DMS53 treated with DMSO at 0.1 percent for 48 hours (cell line): ENCODE data around the gene CDCA4.

ENCODE experiments used
- DNase-seq: peaks from one replicate; lab custom pipeline; 2025; ENCODE audit not compliant: unreplicated experiment; lab: John Stamatoyannopoulos, UW

The CDCA4 gene

DNA sequence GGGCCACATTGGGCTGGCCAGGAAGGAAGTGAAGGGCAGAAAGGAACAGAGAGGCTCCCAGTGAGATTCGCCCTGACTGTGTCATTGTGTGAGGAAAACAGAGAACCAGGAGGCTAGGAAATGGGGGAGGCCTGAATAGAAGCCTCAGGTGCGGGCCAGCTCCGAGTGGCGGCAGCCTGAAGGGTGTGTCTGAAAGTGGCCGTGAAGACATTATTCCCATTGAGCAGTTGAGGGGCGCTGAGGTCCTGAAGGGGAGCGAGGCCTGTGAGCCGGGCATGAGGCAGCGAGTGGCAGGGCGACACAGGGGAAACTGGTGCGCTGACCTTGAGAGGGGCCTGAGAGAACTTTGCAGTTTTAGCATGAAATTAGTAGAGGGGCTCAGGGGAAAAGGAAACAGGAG lies 28.4 kb downstream of the CDCA4 start:
- DNase-seq = no peak

DNA sequence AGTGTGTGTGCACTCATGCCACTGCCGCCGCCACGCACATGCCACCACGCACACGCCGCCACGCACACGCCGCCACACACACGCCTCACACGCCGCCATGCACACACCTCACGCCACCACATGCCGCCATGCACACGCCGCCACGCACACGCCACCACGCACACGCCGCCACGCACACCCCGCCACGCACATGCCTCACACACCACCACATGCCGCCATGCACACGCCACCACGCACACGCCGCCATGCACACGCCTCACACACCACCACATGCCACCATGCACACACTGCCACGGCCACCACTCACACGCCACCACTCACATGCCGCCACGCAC lies 29.0 kb downstream of the CDCA4 start:
- no peak for DNase-seq

DNA sequence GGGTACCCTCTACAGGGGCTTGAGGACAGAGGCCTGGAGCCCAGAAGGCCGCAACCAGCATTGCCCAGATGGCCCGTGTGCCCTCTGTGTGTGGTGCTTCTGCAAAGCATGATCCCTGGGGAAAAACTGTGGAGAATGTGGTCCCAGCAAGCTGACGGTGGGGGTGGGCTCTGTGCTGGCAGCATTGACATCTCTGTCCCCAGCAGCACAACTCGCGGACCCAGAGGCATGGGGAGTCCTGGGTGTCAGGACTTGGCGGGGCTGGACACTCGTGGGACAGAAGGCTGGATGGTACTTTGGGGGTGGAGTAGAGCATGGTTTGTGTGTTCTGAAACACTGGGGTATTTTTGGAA lies 31.0 kb downstream of the CDCA4 start:
- DNase-seq = no peak

DNA sequence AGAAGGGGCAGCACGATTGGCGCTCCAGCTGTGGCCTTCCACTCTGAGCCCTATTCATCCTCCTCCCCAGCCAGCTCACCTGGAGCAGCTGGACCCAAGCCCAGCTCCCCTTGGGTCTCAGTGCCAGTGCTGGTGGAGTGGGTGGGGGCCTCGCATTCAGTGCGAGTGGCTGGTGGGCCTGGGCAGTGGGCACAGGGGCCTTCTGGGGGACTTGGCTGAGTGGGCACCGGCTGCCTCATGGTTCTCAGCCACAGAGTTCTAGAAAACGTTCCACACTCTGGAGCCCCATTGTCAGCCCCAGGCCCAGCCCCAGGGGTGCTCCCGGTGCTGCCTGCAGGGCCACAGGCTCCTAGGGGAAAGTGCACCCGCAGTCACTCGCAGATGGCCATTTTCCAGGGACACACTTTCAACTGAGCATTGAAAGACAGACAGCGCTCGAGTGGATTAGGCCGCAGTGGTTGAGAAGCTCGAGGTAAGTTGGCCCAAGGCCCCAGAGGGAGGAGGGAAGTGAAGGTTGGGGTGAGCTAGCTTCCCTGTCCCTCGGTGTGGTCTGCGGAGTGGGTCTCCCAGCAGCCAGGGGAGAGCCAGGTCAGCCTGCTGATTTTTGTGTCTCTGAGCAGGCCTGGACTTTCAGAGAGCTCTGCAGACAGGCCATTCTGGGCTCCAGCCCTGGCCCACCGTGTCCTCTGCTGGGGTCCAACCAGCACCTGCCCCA lies 31.5 kb downstream of the CDCA4 start:
- DNase-seq = no peak

DNA sequence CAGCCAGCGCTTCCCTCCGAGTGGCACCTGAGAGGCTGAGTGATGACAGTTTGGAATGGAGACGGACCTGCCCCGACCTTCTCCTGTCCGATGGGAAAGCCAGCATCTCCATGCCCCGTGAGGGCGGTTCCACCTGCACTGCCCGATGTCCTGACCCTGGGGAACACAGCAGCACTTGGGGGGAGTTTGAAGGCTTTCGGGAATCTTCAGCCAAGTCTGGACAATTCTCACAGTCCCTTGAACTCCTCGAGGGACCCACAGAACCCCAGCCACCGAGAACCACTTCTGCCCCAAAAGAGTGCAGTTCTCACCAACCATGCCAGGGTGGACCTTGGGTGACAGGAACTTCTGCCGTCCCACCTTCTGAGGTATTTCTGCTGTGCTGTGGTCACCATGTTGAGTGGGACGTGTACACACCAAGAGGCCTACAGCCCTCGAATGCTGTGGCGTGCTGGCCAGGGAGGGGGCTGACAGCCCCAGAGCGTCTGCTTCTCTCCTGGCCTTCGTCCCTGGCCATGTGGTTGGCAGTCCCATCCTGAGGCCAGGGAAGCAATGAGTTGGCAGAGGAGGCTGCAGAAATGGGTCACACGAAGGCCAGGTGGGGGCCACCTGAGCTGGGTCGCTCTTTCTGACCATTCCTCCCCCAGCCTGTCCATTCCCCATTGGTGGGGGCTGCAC lies 34.3 kb downstream of the CDCA4 start:
- no peak for DNase-seq

DNA sequence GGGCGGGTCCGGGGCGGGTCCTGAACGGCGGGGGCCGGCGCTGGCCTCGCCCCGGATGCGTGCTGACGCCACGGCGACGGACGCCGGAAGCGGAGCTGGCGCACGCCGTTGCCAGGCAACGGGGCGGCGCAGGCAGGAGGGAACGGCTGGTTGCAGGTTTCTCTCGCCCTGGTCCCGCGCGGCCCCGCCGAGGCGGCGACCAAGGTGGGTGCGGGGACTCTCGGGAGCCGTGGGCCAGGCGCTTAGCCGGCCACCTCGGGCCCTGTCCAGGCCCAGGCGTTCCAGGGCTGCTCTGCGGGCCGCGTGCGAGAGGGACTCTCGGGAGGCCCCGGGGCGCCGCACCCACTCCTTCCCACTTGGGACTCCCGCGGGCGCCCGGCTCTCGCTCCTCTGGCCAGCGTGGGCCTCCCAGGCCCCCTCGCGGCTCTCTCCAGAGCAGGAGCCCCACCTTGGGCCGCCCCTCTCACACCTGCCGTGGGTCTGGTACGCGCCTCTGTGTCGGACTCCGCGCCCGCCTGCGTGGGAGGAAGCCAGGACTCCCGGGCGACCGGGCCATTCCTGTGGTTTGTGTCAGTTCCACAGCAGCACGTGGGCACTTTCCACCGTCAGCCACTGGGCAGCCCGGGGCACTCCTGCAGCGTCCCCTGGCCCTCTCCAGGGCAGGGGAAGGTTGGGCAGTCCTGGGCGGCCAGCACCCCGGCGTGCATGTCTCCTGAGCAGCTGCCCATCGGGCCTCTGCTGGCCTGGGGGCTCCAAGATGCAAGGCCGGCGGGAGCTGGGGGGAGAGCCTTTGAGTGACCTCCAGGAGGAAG lies 35.0 kb downstream of the CDCA4 start, which contains the start of gene CLBA1:
TSS of gene CLBA1 (plus strand) at position 114 of the 812 bp plus-strand sequence. CDS start at position 758, 644 bp downstream.
- peak; percentile 31 for DNase-seq

DNA sequence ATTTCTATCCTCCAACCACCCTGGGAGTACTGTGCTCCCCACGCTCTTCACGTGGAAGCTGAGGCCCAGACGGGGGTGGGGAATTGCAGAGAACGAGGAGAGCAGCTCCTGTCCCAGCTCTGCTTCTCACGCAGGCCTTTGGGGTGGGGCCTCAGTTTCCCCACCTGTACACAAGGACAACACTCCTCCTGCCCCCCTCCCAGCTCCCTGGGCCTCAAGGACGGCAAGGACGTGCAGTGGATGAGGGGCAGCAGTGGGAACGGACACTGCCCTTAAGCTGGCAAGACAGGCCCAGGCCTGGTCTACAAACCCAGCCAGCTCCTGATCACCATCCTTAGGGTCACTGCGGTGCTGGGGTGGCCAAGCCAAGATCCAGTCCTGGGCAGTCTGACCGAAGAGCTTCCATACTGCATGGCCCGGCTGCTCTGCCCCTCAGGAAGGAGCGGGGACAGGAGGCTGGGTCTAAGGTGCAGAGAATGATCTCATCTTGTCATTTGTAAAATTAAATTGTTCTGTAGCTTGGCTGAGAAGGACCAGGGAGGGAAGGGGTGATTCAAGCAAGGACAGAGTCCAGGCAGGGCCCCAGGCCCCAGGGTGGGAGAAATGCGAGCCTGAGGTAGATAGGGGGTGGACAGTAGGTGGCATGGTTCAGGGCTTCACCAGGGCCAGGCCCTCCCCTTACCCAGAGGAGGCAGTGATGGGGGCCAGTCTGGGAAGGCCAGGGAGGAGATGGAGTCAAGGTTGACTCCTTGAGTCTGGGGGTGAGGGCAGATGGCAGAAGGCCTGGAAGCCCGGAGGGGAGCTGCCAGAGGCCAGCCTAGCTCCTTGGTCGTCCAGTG lies 36.6 kb downstream of the CDCA4 start:
- DNase-seq = no peak

DNA sequence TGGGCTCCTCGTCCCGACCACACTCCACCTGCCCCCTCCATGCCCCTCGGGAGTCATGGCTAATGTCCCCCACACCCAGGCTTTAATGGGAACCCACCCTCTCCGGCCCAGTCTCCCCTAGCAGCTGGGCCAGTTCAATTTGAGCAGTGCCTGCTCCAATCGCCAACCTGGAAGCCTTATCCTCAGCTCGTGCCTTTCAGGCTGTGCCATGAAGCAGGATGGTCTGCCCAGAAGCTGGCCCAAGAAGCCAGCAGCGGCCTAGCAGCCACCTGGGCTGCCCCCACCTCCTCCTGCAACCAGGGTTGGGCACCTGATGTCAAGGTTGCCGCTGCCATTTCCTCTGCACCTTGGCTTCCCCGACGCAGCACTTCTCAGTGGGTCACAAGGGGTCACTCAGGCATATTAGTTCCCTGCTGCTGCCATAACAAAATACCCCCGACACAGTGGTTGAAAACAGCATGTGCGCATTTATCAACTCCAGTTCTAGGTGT lies 37.6 kb downstream of the CDCA4 start:
- no peak for DNase-seq

DNA sequence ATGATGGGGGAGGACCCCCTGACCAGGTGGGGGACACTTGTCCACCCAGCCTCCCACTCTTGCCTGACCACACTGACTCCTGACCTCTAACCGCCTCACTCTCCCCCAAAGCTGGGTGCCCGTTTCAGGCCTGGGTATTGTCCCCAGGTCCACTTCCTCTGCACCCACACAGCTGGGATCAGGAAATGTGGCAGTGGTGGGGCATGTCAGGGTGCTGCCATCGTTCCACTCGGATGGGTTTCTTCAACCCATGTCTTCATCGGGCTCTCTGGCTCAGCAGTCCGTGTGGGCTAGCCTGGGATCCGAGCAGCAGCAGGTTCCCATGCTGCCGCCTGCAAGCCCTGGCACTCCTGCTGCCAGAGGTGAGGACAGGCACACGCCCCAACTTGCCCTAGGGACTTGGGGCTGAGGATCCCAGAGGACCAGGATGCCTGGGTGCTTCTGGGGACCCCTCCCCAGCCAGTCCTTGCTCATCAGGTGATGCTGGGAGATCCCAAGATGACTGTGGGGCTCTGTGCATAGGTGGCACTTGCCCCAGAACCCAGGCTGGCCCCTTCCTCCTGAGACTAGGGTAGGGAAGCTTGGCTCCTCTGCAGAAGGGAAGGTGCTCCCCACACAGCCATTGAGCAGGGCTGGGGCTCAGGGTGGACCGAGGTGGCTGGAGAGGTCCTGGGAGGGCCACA lies 38.2 kb downstream of the CDCA4 start:
- DNase-seq = no peak

DNA sequence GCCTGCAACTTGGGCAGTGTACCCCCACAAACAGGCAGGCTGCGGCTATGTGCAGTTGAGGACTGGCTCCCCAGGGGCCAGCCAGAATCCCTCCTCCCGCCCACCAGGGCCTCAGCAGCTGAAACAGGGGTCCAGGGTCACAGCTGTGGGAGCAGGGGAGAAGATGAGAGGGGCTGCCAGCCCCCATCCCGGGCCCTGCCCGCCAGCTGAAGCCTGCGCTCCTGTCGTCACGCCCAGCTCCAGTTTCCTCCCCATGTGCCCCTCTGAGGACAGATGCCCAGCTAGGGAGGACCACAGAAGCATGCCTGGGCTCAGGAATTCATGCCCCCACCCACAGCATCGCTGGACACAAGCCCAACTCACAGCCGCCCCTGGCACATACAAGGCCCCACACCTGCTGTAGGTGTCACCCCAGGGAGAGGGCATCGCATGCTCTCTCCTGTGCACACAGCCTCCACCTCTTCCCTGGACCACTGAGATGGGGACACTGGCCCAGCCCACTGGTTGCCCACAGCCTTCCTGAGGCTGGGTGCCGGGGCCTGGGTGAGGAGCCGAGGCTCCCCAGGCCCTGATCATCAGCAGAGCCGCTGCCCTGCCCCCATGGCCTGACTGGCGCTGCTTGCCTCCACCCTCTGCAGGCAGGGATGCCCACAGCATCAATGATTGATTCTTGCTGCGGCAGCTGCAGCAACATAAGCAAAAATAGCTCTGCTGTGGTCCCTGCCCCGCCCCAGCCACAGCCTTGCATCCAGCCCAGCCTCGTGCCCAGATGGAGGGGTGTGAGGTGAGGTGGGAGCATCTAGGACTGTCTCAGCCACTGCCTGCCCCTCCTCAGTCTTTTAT lies 39.0 kb downstream of the CDCA4 start:
- DNase-seq = no peak

DNA sequence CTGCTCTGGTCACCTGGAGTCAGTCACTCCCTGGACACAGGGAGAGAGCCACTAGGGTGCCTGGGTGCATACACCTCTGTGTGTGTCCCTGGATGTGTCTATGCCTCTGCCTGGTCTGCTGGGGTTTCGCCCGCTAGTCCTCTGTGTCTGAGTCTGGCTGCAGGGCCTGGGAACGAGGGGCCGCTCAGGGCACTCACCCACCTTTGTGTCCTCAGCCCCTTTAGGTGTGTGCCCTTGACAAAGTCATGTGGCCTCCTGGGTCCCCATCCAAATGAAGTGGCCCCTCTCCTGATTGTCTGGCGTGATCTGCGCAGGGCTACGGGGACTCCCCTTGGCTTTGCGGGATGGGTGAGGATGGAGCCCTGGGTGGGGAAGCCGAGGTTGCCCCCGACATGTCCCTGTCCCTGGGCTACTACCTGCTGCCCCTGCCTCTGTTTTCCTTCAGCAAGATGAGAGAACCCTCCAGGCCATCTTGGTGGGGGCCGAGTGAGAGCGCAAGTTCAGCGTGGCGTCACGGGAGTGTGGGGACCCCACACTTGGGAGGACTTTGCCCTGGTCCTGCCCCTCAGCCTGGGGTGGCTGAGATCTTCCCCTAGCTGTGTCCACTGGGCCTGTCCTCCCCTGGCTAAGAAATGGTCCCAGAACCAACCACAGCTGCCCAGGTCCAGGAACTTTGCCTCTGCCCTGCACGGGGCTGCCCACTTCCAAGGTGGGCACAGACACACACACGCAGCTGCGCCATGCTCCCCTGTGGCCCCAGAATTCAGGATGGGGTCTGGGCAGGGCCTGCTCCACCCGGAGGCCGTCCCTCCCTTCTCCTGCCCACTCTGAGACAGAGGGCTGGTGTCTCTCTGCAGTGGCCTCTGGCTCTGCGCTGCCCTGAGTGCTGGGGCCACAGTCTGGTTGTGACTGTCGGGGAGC lies 40.0 kb downstream of the CDCA4 start:
- DNase-seq = no peak

DNA sequence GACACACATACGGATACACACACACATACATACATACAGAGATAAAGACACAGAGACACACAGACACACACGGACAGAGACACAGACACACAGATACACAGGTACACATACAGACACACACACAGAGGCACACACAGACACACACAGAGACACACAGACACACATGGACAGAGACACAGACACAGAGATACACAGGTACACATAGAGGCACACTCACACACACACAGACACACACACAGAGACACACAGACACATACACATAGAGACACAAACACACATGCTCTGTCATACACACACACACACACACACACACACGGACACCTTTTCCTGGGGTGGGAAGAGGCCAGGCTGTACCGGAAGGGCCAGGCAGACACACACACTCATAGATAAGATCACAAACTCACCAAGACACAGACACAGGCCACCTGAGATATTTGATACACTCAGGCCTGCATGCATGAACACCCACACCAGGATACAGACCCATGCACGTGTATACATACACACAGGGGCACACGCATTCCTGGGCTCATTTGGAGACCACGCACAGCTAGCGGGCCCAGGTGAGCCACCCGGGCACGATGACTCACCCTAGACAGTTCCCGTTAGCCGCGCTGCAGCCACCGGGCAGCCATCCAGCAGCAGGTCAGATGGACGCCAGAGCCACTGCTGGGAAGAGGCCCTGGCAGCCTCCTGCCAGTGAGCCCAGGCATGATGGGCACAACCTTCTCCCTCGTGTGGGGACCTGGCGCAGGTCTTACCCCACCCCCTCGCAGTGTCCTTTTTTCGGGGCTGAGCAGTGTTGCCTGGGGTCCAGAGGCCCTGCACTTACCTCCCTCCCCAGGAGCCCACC lies 40.9 kb downstream of the CDCA4 start:
- peak; percentile 20 for DNase-seq

DNA sequence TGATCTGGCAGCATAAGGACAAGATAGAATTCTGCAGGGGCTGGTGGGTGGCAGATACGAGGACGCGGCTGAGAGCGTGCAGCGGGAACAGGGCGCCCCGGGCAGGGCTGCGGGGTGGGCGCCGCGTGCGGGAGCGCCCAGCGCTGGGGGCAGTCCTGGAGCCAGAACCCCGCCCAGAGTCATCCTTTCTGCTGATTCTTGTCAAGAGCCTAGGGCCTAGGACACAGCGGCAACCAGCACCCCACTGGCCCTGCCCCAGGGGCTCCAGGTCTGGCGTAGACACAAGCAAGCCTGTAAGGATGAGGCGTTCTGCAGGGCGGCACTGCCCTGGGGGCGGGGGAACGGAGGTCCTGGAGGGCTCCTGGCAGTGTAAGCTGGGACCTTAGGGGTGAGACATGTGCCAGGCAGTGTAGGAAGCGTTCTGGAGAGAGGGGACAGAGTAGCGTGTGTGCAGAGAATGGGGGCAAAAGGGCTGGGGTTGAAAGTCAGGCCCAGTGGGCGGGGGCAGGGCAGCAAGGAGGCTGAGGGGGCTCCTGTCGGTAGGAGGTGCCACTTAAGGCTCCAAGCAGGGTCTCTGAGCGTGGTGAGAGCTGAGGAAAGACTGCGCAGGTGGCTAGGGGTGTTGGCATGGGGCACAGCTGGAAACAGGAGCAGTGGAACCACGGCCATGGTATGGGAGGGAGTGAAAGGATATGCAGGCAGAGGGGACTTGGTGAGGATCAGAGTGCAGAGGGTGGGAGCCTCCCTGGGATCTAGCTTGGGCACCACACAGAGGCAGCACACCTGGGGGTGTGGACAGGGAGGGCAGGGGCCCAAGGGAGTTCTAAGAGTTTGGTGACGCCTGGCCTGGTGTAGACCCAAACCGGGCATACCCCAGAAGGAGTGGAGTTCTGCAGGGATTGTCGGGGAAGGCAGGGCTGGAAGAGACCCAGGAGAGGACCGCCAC lies 41.9 kb downstream of the CDCA4 start:
- no peak for DNase-seq

DNA sequence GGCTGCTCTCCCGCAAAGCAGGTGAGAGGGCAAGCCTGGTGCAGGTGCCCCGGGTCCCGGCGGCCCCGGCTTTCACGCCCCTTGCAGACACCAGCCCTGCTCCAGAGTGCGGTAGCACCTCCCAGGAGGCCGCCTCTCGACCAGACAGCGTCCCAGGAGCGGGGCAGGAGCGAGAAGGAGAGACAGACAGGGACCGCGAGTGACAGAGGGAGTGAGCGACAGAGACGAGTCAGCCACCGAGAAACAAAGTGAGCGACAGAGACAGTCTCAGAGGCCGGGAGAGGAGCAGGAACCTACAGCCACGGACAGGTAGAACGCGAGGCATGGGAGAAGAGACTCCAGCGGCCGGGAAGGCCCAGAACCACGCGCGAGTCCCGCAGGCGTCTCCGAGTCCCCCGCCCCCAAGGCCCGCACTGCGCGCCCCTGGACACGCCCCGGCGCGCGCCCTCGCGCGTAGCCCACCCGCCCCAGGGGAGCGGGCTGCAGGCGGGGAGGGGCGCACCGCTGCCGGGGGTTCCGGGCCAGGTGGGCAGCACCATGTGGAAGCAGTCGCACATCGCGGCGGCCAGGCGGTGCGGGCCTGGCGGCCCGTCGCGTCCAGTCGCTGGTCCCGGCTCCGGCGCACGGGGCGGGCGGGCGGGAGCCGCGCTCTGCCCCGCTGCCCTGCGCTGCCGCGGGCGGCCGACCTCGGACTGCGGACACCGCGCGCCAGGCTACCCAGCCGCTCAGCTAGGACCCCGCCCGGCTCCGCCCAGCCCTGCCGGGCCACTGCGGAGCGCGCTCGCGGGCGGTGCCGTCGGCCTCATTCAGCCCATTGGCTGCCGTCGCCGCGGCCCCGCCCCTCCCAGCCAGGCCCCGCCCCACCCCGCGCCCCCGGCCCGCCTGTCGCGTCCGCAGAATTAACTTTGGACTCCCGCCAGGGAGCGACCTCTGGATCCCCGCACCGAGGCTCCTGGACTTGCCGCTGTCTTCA lies 42.9 kb downstream of the CDCA4 start, which contains the start of gene AHNAK2:
TSS of gene AHNAK2 (minus strand) at position 694 of the 973 bp plus-strand sequence. CDS start at position 557, 137 bp downstream.
- peak; percentile 51 for DNase-seq

DNA sequence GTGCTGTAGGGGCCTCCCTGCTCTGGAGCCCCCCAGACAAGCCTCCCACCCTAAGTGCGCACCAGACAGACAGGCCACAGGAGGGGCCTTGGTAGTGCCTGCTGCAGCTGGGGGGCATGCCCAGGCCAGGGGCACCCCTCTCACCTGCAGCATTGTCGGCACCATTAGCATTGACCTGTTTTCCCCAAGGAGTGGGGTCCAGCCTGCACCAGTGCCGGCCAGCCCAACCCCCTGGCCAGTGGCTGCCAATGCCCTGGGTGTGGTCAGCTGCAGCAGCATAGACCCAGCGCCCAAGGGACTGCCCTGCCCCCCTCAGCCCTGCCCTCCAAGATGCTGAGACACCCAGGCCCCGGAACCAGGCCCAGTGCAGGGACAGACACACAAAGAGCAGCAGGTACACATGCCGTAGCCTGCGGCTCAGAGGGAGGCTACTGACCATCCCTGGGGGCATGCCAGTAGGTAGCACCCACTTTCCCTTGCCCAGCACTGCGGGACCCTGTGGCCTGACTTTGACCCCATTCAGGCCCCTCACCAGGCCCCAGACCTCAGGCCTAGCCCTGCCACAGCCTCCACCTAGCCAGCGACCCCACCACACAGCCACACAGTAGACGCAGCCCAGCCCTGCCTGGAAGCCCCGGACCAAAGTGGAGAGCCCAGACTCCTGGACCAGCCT lies 43.7 kb downstream of the CDCA4 start:
- DNase-seq = no peak
